ENCODE results near the gene BNIP1.
A peak's percentile ranks its signal among the peaks of the same experiment; 100 is the strongest.

BNIP1 gene

GRCh38 chr5:173144200-173145176, at the start of gene BNIP1 (continued):
- TF ChIP-seq PRDM10 (tag by site-specific recombination; IDR thresholded peaks at IDR 0.05): peak; percentile 98
- TF ChIP-seq ATF2 (tag by site-specific recombination; IDR thresholded peaks at IDR 0.05; ENCODE audit: low read depth): no peak
- no peak for TF ChIP-seq ZNF521 (tag by site-specific recombination; IDR thresholded peaks at IDR 0.05)
- peak; percentile 68; the same call in 1 of the 2 replicates for TF ChIP-seq ZNF76 (tag by site-specific recombination; IDR thresholded peaks at IDR 0.05; ENCODE audit: borderline replicate concordance, low read depth)
- no peak for TF ChIP-seq MYNN (tag by site-specific recombination; IDR thresholded peaks at IDR 0.05; ENCODE audit: borderline replicate concordance)
- TF ChIP-seq ZSCAN18 (tag by site-specific recombination; IDR thresholded peaks at IDR 0.05): peak; percentile 67; the same call in 1 of the 2 replicates
- no peak for TF ChIP-seq MEIS1 (CRISPR knock-in tag; IDR thresholded peaks at IDR 0.05; ENCODE audit: borderline replicate concordance)
- peak; percentile 64; the same call in 1 of the 2 replicates for TF ChIP-seq KLF10 (tag by site-specific recombination; IDR thresholded peaks at IDR 0.05)
- TF ChIP-seq ZNF544 (tag by site-specific recombination; IDR thresholded peaks at IDR 0.05): no peak
- TF ChIP-seq SETDB1 (IDR thresholded peaks at IDR 0.05; ENCODE audit: insufficient read length, low read length): no peak
- TF ChIP-seq ZNF518A (tag by site-specific recombination; conservative IDR thresholded peaks at IDR 0.05; ENCODE audit: low read depth): peak; percentile 44; the same call in 1 of the 2 replicates
- no peak for TF ChIP-seq ZNF302 (tag by site-specific recombination; IDR thresholded peaks at IDR 0.05; ENCODE audit: low read depth)
- TF ChIP-seq ZNF768 (tag by site-specific recombination; IDR thresholded peaks at IDR 0.05): no peak
- no peak for TF ChIP-seq ZNF354C (tag by site-specific recombination; IDR thresholded peaks at IDR 0.05; ENCODE audit: borderline replicate concordance, low read depth)
- TF ChIP-seq ZNF473 (tag by site-specific recombination; IDR thresholded peaks at IDR 0.05): no peak
- no peak for TF ChIP-seq ZNF133 (tag by site-specific recombination; IDR thresholded peaks at IDR 0.05)
- TF ChIP-seq ZNF148 (tag by site-specific recombination; IDR thresholded peaks at IDR 0.05; ENCODE audit: borderline replicate concordance): no peak
- TF ChIP-seq ZNF488 (tag by site-specific recombination; IDR thresholded peaks at IDR 0.05): no peak
- peak; percentile 53; the same call in 1 of the 2 replicates for TF ChIP-seq ZNF10 (tag by site-specific recombination; IDR thresholded peaks at IDR 0.05)
- TF ChIP-seq ZNF132 (tag by site-specific recombination; IDR thresholded peaks at IDR 0.05; ENCODE audit: borderline replicate concordance): no peak
- no peak for TF ChIP-seq ZNF23 (tag by site-specific recombination; IDR thresholded peaks at IDR 0.05; ENCODE audit: borderline replicate concordance)

All from HEK293 (cell line).